IMR-90 (cell line): ENCODE data around the gene MAB21L4. TPM values are rescaled to one million over a fixed set of nuclear protein-coding genes. Genes with fewer than 3 reads are reported as not detected.

ENCODE experiments used
- ATAC-seq: fragments of 200-7000 bp; cut with Tn5 transposase; 2 replicates; pipeline ENCODE4 v1.9.1; 2020; ENCODE audit warnings: low read depth, mild to moderate bottlenecking, moderate library complexity
- BruUV-seq: library from RNA; stranded (reverse); fragments of 400-500 nt; replicated peaks from 2 replicates; lab custom pipeline; 2021; lab: Mats Ljungman, UMichigan
- CTCF ChIA-PET: fragments of 300-600 bp; formaldehyde crosslinking; extraction: SDS; loops from one replicate; lab custom pipeline; 2021; ENCODE audit warnings: antibody characterized with exemption; lab: Yijun Ruan, JAX
- POLR2A ChIA-PET: fragments of 300-600 bp; sonication (Branson Sonifier 250); formaldehyde crosslinking; loops from one replicate; lab custom pipeline; 2022; ENCODE audit warnings: antibody characterized with exemption; ENCODE audit not compliant: unreplicated experiment; lab: Charles Lee
- DNase-seq: peaks from one replicate; pipeline ENCODE4 v3.0.0; 2013
- H2AFZ ChIP-seq: replicated peaks from 2 replicates; pipeline ENCODE3; 2013; ENCODE audit warnings: low read length, mild to moderate bottlenecking; ENCODE audit not compliant: poor library complexity
- H2AK5ac ChIP-seq: 2 replicates; pipeline ENCODE4 v1.6.1; 2013; ENCODE audit warnings: low read depth, low read length, inconsistent platforms
- H2AK9ac ChIP-seq: replicated peaks from 2 replicates; pipeline ENCODE3; 2013; ENCODE audit warnings: mild to moderate bottlenecking, low read depth, low read length, moderate library complexity; ENCODE audit not compliant: poor library complexity
- H2BK120ac ChIP-seq: 2 replicates; pipeline ENCODE4 v1.6.1; 2013; ENCODE audit warnings: low read depth, low read length, inconsistent platforms
- H2BK15ac ChIP-seq: 3 replicates; pipeline ENCODE4 v1.6.1; 2013; ENCODE audit warnings: low read depth, low read length, inconsistent platforms
- H2BK20ac ChIP-seq: 2 replicates; pipeline ENCODE4 v1.6.1; 2013; ENCODE audit warnings: low read depth, mild to moderate bottlenecking, inconsistent platforms, low read length, moderate library complexity
- H2BK5ac ChIP-seq: 2 replicates; pipeline ENCODE4 v1.6.1; 2013; ENCODE audit warnings: mild to moderate bottlenecking, low read depth, low read length, inconsistent platforms; ENCODE audit not compliant: poor library complexity, severe bottlenecking
- H3K14ac ChIP-seq: replicated peaks from 2 replicates; pipeline ENCODE4 v1.6.1; 2013; ENCODE audit warnings: low read depth, low read length, inconsistent platforms
- H3K18ac ChIP-seq: 2 replicates; pipeline ENCODE4 v1.6.1; 2013; ENCODE audit warnings: low read depth, low read length, control low read depth
- H3K23ac ChIP-seq: 2 replicates; pipeline ENCODE4 v1.6.1; 2013; ENCODE audit warnings: low read depth, low read length, inconsistent platforms
- H3K27ac ChIP-seq: 2 replicates; pipeline ENCODE4 v1.5.1; 2013; ENCODE audit warnings: mild to moderate bottlenecking, control low read depth, low read length; ENCODE audit not compliant: insufficient read depth
- H3K27me3 ChIP-seq: 2 replicates; pipeline ENCODE4 v1.6.1; 2013; ENCODE audit warnings: low read length; ENCODE audit not compliant: control insufficient read depth, insufficient read depth
- H3K36me3 ChIP-seq: 2 replicates; pipeline ENCODE4 v1.6.1; 2013; ENCODE audit warnings: low read length, mixed read lengths; ENCODE audit not compliant: control insufficient read depth, insufficient read depth
- H3K4ac ChIP-seq: 2 replicates; pipeline ENCODE4 v1.6.1; 2013; ENCODE audit warnings: low read depth, low read length, inconsistent platforms
- H3K4me1 ChIP-seq: 2 replicates; pipeline ENCODE4 v1.6.1; 2013; ENCODE audit warnings: low read length, mixed read lengths; ENCODE audit not compliant: control insufficient read depth, insufficient read depth
- H3K4me2 ChIP-seq: 2 replicates; pipeline ENCODE4 v1.6.1; 2013; ENCODE audit warnings: low read depth, mild to moderate bottlenecking, control low read depth, low read length, moderate library complexity
- H3K4me3 ChIP-seq: 2 replicates; pipeline ENCODE4 v1.5.1; 2013; ENCODE audit warnings: low read depth, mild to moderate bottlenecking, control low read depth, low read length, moderate library complexity; ENCODE audit not compliant: insufficient read depth
- H3K56ac ChIP-seq: 2 replicates; pipeline ENCODE4 v1.6.1; 2013; ENCODE audit warnings: low read length, inconsistent platforms; ENCODE audit not compliant: insufficient read depth; ENCODE audit errors: extremely low read depth
- H3K79me1 ChIP-seq, 2 experiments: 2 replicates each; pipeline ENCODE4 v1.6.1; 2013; ENCODE audit warnings: low read length in 2 of 2, inconsistent platforms in 1 of 2, low read depth in 1 of 2
- H3K9ac ChIP-seq: 2 replicates; pipeline ENCODE4 v1.6.1; 2013; ENCODE audit warnings: low read depth, low read length, control low read depth
- H3K9me1 ChIP-seq: 2 replicates; pipeline ENCODE4 v1.6.1; 2013; ENCODE audit warnings: low read length, inconsistent platforms; ENCODE audit not compliant: insufficient read depth
- H3K9me3 ChIP-seq: 2 replicates; pipeline ENCODE4 v1.6.1; 2013; ENCODE audit warnings: low read length; ENCODE audit not compliant: control insufficient read depth, insufficient read depth
- H4K20me1 ChIP-seq: 2 replicates; pipeline ENCODE4 v1.6.1; 2013; ENCODE audit warnings: low read length, inconsistent platforms; ENCODE audit not compliant: insufficient read depth
- H4K5ac ChIP-seq: 2 replicates; pipeline ENCODE4 v1.6.1; 2013; ENCODE audit warnings: mild to moderate bottlenecking, low read depth, low read length, control low read depth
- H4K8ac ChIP-seq, 2 experiments: 2 replicates each; pipeline ENCODE4 v1.6.1; 2013; ENCODE audit warnings: low read depth in 2 of 2, low read length in 2 of 2, control low read depth in 1 of 2, inconsistent platforms in 1 of 2
- H4K91ac ChIP-seq: 2 replicates; pipeline ENCODE4 v1.6.1; 2013; ENCODE audit warnings: low read depth, low read length, inconsistent platforms; ENCODE audit not compliant: insufficient read depth
- BHLHE40 ChIP-seq: fragments of 150-350 bp; IDR thresholded peaks from 2 replicates; pipeline ENCODE4 v1.6.1; 2016; ENCODE audit warnings: mild to moderate bottlenecking, low read depth, low read length
- CEBPB ChIP-seq: IDR thresholded peaks from 2 replicates; pipeline ENCODE4 v1.6.1; 2012; ENCODE audit warnings: low read depth, low read length, improper control_type of control experiment
- CHD1 ChIP-seq: IDR thresholded peaks from 2 replicates; pipeline ENCODE4 v1.6.1; 2012; ENCODE audit warnings: low read depth, low read length, improper control_type of control experiment
- CTCF ChIP-seq: conservative IDR thresholded peaks from 2 replicates; pipeline ENCODE4 v1.5.1; 2012; ENCODE audit warnings: mild to moderate bottlenecking, low read depth, low read length, improper control_type of control experiment
- FOS ChIP-seq: fragments of 150-350 bp; IDR thresholded peaks from 2 replicates; pipeline ENCODE4 v1.6.1; 2016; ENCODE audit warnings: low read depth, low read length
- MAFK ChIP-seq: IDR thresholded peaks from 2 replicates; pipeline ENCODE4 v1.6.1; 2012; ENCODE audit warnings: low read depth, low read length, improper control_type of control experiment
- MAZ ChIP-seq: IDR thresholded peaks from 2 replicates; pipeline ENCODE4 v1.6.1; 2012; ENCODE audit warnings: low read depth, mild to moderate bottlenecking, low read length, improper control_type of control experiment, moderate library complexity, borderline replicate concordance
- MXI1 ChIP-seq: IDR thresholded peaks from 2 replicates; pipeline ENCODE4 v1.6.1; 2012; ENCODE audit warnings: low read depth, mild to moderate bottlenecking, low read length, moderate library complexity, borderline replicate concordance
- NFE2L2 ChIP-seq: fragments of 150-350 bp; IDR thresholded peaks from 2 replicates; pipeline ENCODE4 v1.6.1; 2016; ENCODE audit warnings: low read depth, mild to moderate bottlenecking, low read length
- POLR2A ChIP-seq: IDR thresholded peaks from 2 replicates; pipeline ENCODE4 v1.6.1; 2012; ENCODE audit warnings: mild to moderate bottlenecking, low read depth, low read length
- RAD21 ChIP-seq: IDR thresholded peaks from 2 replicates; pipeline ENCODE4 v1.6.1; 2012; ENCODE audit warnings: low read length, improper control_type of control experiment
- RCOR1 ChIP-seq: IDR thresholded peaks from 2 replicates; pipeline ENCODE4 v1.6.1; 2012; ENCODE audit warnings: mild to moderate bottlenecking, low read length, improper control_type of control experiment; ENCODE audit not compliant: insufficient replicate concordance
- RFX5 ChIP-seq: IDR thresholded peaks from 2 replicates; pipeline ENCODE4 v1.8.0; 2012; ENCODE audit warnings: low read depth, mild to moderate bottlenecking, low read length, moderate library complexity
- SMC3 ChIP-seq: fragments of 150-350 bp; IDR thresholded peaks from 2 replicates; pipeline ENCODE4 v1.6.1; 2016; ENCODE audit warnings: low read depth, mild to moderate bottlenecking, antibody characterized with exemption, low read length, moderate library complexity
- WGBS, 2 experiments: methylation state at CpG; one replicate each; pipeline versions ENCODE4 v1.1.5 to v1.1.7; 2013; ENCODE audit warnings: missing lambda C conversion rate in 2 of 2; ENCODE audit not compliant: insufficient read length in 1 of 2; ENCODE audit errors: extremely low coverage in 2 of 2; 5-methylcytosine and 5-hydroxymethylcytosine counted together
- dilution Hi-C: fragments of 300-500 bp; cut with HindIII; formaldehyde crosslinking; loops from one replicate; pipeline ENCODE4 v1.14.3; 2018; ENCODE audit warnings: low sequenced_read_pairs; ENCODE audit not compliant: unreplicated experiment
- in situ Hi-C: fragments of 300-500 bp; cut with MboI; formaldehyde crosslinking; loops from 3 replicates; pipeline ENCODE4 v1.14.3; 2019; ENCODE audit warnings: low sequenced_read_pairs, inconsistent platforms, mixed read lengths
- intact Hi-C: fragments of 100-400 bp; cut with micrococcal nuclease; formaldehyde crosslinking; loops from 2 replicates; pipeline ENCODE4 v1.10.0; 2022
- polyA plus RNA-seq, 3 experiments: library from polyadenylated mRNA; depleted of rRNA; stranded (reverse); fragments of >200 nt; gene quantifications; 2 replicates each; pipeline ENCODE4 v1.2.3, GENCODE V29; 2012; ENCODE audit warnings: low replicate concordance in 1 of 3
- total RNA-seq: library from RNA; depleted of rRNA; stranded (reverse); fragments of >200 nt; gene quantifications from 2 replicates; pipeline ENCODE4 v1.2.3, GENCODE V29; 2012
- TF ChIP-seq, protein P1 (sequence below): fragments of 150-350 bp; IDR thresholded peaks from 2 replicates; pipeline ENCODE4 v1.6.1; 2016; ENCODE audit warnings: low read depth, mild to moderate bottlenecking, low read length, moderate library complexity, borderline replicate concordance
- TF ChIP-seq, protein P2 (sequence below): fragments of 150-350 bp; IDR thresholded peaks from 2 replicates; pipeline ENCODE4 v1.6.1; 2017; ENCODE audit warnings: mild to moderate bottlenecking, antibody characterized with exemption, low read length, low read depth

Gene MAB21L4
- total and polyA plus RNA-seq, 2 of the 4 experiments (the other 2 are of a cell fraction) = not detected

DNA sequence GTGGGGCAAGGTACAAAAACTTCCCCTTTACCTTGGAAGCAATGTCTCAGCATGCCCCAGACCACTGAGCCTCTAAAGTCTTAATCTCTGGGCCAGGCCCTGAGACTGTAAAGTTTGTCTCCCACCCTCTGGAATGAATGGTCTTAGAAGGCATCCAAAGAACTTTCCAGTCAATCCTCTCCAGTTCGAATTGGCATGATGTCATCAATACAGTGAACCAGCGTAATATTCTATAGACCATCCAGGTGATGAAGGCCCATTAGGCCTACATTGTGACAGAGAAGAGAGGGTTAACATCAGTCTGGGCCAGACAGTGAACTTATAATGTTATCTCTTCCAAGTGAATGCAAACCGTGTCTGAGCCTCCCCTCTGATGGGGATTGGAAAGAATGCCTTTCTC lies 11.2 kb downstream of the MAB21L4 start:
- Histone ChIP-seq H4K8ac (no peak overlapping the region), H3K4ac (no peak overlapping the region), H3K79me1 (no peaks in the 10 kb centered on the region), H3K23ac (no peak overlapping the region), H3K14ac (no peak overlapping the region), H2BK5ac (no peak overlapping the region), H3K36me3 (no peaks in the 10 kb centered on the region), H3K9me3 (no peaks in the 10 kb centered on the region), H4K20me1 (no peaks in the 10 kb centered on the region), H3K18ac (no peak overlapping the region), H4K91ac (no peak overlapping the region), H3K9me1 (no peaks in the 10 kb centered on the region), H2AFZ (no peak overlapping the region), H3K4me2 (no peak overlapping the region), H3K27ac (no peak overlapping the region), H4K5ac (no peak overlapping the region), H2AK9ac (no peak overlapping the region), H2BK120ac (no peak overlapping the region), H2BK15ac (no peak overlapping the region), H3K27me3 (peaks cover 11% of the 10 kb centered on the region), H2AK5ac (no peak overlapping the region), H3K4me3 (no peak overlapping the region), H3K9ac (no peak overlapping the region), H2BK20ac (no peak overlapping the region), H3K56ac (no peak overlapping the region), H3K4me1 (no peaks in the 10 kb centered on the region)
- DNase-seq (no peak), ATAC-seq (no peak)
- BruUV-seq = no TSS peak
- dilution Hi-C loops (no loop called here), intact Hi-C loops (no loop called here), in situ Hi-C loops (no loop called here)
- ChIA-PET CTCF (no interaction called here), POLR2A (no interaction called here)
- WGBS, 2 experiments = 67% methylated on average over 1 of the region's 3 CpGs; no CpG with 5 or more reads in 1 of the 2 experiments
- no peak for TF ChIP-seq MXI1
- no peak for TF ChIP-seq RFX5
- TF ChIP-seq MAZ = no peak
- no peak for TF ChIP-seq CTCF
- TF ChIP-seq FOS = no peak
- no peak for TF ChIP-seq MAFK
- TF ChIP-seq RCOR1 = no peak
- TF ChIP-seq, protein P1, sequence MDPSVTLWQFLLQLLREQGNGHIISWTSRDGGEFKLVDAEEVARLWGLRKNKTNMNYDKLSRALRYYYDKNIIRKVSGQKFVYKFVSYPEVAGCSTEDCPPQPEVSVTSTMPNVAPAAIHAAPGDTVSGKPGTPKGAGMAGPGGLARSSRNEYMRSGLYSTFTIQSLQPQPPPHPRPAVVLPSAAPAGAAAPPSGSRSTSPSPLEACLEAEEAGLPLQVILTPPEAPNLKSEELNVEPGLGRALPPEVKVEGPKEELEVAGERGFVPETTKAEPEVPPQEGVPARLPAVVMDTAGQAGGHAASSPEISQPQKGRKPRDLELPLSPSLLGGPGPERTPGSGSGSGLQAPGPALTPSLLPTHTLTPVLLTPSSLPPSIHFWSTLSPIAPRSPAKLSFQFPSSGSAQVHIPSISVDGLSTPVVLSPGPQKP = no peak
- TF ChIP-seq RAD21 = no peak
- no peak for TF ChIP-seq NFE2L2
- no peak for TF ChIP-seq CHD1
- TF ChIP-seq, protein P2, sequence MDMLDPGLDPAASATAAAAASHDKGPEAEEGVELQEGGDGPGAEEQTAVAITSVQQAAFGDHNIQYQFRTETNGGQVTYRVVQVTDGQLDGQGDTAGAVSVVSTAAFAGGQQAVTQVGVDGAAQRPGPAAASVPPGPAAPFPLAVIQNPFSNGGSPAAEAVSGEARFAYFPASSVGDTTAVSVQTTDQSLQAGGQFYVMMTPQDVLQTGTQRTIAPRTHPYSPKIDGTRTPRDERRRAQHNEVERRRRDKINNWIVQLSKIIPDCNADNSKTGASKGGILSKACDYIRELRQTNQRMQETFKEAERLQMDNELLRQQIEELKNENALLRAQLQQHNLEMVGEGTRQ = no peak
- TF ChIP-seq POLR2A = no peak
- no peak for TF ChIP-seq CEBPB
- TF ChIP-seq BHLHE40 = no peak
- TF ChIP-seq SMC3 = no peak
